PFSK-1 (cell line): ENCODE measurements around the gene PPP2R3C.

Experiments
- FOXP2 ChIP-seq: optimal IDR thresholded peaks from 2 replicates; pipeline ENCODE3; 2011; ENCODE audit warnings: borderline replicate concordance, control low read depth, inconsistent platforms; ENCODE audit not compliant: insufficient read depth; ENCODE audit errors: extremely low read length, extremely low read depth
- POLR2AphosphoS5 ChIP-seq: IDR thresholded peaks from 2 replicates; pipeline ENCODE4 v1.6.1; 2012; ENCODE audit warnings: low read depth, mild to moderate bottlenecking, control low read depth, low read length, moderate library complexity
- SIN3A ChIP-seq: IDR thresholded peaks from 2 replicates; pipeline ENCODE4 v1.6.1; 2012; ENCODE audit warnings: mild to moderate bottlenecking, low read length, moderate library complexity, borderline replicate concordance; ENCODE audit not compliant: insufficient read depth
- TAF1 ChIP-seq: IDR thresholded peaks from 2 replicates; pipeline ENCODE4 v1.6.1; 2012; ENCODE audit warnings: low read length, control low read depth, borderline replicate concordance; ENCODE audit not compliant: insufficient read depth
- TF ChIP-seq, protein P1 (sequence below), 2 experiments: IDR thresholded peaks; 2 replicates each; pipeline versions ENCODE4 v1.6.1 to v1.8.0; 2011 to 2012; ENCODE audit warnings: low read depth in 2 of 2, low read length in 2 of 2, control low read depth in 1 of 2, inconsistent platforms in 1 of 2, mild to moderate bottlenecking in 1 of 2, moderate library complexity in 1 of 2; ENCODE audit not compliant: insufficient read depth in 1 of 2

Gene PPP2R3C

DNA sequence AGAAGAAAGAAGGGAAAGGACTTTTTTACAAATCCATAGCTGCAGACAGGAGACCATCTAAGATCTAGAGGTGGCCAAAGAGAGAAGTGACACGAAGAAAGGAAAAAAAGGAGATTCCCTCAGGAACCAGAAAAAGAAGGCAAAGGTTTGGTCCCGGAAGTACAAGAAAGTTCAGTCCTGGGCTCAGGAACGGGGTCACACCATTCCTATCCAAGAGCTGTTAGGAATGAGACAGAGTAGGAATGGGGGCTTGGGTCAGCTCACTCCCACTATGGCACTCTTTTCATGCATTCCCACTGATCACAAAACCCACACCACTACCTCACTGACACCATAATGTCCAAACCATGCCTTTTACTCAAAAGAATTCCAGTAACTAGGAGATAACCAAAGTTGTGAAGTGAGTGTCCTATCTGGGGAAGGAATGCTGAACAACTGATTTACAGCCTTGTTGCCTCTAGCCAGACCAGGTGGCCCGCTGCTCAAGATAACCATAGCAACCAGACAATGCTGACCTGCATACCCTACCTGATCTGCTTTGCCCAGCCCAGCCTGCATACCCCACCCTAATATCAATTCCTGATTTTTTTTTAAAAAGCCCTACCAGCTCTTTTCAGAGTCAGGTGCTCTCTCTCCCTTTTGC lies 8.4 kb downstream of the PPP2R3C start:
- no peak for TF ChIP-seq FOXP2

GRCh38 chr14:35112641-35113040 lies 9.1 kb downstream of the PPP2R3C start:
- no peak for TF ChIP-seq POLR2AphosphoS5
- no peak for TF ChIP-seq FOXP2
- TF ChIP-seq SIN3A, result no peak
- TF ChIP-seq TAF1, result no peak
- TF ChIP-seq, protein P1, sequence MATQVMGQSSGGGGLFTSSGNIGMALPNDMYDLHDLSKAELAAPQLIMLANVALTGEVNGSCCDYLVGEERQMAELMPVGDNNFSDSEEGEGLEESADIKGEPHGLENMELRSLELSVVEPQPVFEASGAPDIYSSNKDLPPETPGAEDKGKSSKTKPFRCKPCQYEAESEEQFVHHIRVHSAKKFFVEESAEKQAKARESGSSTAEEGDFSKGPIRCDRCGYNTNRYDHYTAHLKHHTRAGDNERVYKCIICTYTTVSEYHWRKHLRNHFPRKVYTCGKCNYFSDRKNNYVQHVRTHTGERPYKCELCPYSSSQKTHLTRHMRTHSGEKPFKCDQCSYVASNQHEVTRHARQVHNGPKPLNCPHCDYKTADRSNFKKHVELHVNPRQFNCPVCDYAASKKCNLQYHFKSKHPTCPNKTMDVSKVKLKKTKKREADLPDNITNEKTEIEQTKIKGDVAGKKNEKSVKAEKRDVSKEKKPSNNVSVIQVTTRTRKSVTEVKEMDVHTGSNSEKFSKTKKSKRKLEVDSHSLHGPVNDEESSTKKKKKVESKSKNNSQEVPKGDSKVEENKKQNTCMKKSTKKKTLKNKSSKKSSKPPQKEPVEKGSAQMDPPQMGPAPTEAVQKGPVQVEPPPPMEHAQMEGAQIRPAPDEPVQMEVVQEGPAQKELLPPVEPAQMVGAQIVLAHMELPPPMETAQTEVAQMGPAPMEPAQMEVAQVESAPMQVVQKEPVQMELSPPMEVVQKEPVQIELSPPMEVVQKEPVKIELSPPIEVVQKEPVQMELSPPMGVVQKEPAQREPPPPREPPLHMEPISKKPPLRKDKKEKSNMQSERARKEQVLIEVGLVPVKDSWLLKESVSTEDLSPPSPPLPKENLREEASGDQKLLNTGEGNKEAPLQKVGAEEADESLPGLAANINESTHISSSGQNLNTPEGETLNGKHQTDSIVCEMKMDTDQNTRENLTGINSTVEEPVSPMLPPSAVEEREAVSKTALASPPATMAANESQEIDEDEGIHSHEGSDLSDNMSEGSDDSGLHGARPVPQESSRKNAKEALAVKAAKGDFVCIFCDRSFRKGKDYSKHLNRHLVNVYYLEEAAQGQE (IDR thresholded peaks at IDR 0.05; ENCODE audit: insufficient read depth in 1 of 2, low read depth in 2 of 2, low read length in 2 of 2), result no peak

GRCh38 chr14:35107866-35108265 lies 13.9 kb downstream of the PPP2R3C start:
- TF ChIP-seq SIN3A (no peak), POLR2AphosphoS5 (no peak)

DNA sequence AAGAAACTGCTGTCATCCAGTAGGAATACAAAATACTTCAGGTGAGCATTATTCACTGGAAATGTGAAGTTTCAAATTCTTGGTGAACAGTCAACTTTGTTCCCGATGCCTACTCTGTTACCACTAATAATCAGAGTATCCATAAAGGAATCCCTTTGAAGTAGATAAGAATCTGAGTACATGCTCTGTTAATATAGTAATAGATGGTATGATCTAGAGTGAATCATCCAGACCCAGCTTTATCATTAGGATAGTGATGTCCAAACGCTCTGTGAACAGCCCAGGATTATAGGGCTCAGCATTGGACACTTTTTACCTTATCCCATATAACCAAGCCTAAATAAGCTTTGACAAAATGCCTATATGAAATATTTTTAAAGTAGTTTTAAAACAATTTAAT lies 33.3 kb downstream of the PPP2R3C start:
- TF ChIP-seq POLR2AphosphoS5 (no peak), TAF1 (no peak), SIN3A (no peak)
- TF ChIP-seq, protein P1 (IDR thresholded peaks at IDR 0.05; ENCODE audit: insufficient read depth in 1 of 2, low read depth in 2 of 2, low read length in 2 of 2), result no peak

DNA sequence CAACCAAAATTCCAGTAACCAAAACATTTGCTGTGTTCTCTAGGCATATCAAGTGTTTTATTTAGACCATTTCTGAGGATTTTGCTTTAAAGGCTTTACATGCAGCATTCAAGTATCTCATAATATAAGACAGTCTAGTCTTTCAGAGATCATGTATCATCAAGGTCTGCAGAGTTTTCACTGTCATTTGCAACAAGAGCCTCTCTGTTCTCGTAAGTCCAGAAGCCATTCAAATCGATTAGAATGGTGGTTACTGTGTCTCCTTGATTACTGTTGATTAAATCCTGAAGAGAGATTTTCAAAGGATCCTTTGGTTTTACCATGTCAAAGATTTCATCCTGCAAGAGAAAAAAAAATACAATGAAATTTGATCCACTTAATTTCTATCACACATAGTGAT lies 36.3 kb downstream of the PPP2R3C start:
- no peak for TF ChIP-seq SIN3A
- TF ChIP-seq POLR2AphosphoS5, result no peak
- TF ChIP-seq, protein P1 (IDR thresholded peaks at IDR 0.05; ENCODE audit: insufficient read depth in 1 of 2, low read depth in 2 of 2, low read length in 2 of 2), result no peak
- TF ChIP-seq FOXP2, result no peak
- TF ChIP-seq TAF1, result no peak

DNA sequence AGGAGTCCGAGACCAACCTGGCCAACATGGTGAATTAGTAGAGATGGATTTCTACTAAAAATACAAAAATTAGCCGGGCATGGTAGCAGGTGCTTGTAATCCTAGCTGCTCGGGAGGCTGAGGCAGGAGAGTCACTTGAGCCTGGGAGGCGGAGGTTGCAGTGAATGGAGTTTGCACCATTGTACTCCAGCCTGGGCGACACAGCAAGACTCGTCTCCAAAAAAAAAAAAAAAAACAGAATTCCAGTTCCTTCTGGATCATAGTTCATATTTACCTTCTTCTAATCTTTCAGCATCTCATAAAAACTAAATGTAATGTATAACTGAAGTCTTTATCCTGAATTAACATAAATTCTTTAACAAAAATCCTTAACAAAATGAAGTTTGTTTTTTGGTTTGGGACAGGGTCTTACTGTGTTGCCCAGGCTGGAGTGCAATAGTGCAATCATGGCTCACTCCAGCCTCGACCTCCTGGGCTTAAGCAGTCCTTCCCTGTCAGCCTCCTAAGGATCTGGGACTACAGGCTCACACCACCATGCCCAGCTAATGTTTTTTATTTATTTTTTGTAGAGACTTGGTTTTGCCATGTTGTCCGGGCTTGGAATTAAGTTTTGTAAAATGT lies 38.1 kb downstream of the PPP2R3C start:
- TF ChIP-seq SIN3A (no peak), POLR2AphosphoS5 (no peak), TAF1 (no peak), FOXP2 (no peak)
- TF ChIP-seq, protein P1 (IDR thresholded peaks at IDR 0.05; ENCODE audit: insufficient read depth in 1 of 2, low read depth in 2 of 2, low read length in 2 of 2), result no peak
